CD4-positive, alpha-beta T cell (primary cell): Measurements from ENCODE around the gene PDCD5. TPM values are rescaled to one million over a fixed set of nuclear protein-coding genes. Genes with fewer than 3 reads are reported as not detected.

Source experiments
- ATAC-seq: fragments of 200-7000 bp; cut with Tn5 transposase; one replicate; pipeline ENCODE4 v1.10.0; 2022; ENCODE audit warnings: mild to moderate bottlenecking; ENCODE audit not compliant: poor library complexity
- CTCF ChIA-PET: fragments of 350-600 bp; sonication (Branson Sonifier 250); formaldehyde crosslinking; loops from one replicate; lab custom pipeline; 2021; ENCODE audit warnings: antibody characterized with exemption, inconsistent platforms; lab: Charles Lee
- POLR2A ChIA-PET: fragments of 350-600 bp; sonication (Branson Sonifier 250); formaldehyde crosslinking; loops from one replicate; lab custom pipeline; 2021; ENCODE audit warnings: antibody characterized with exemption, inconsistent platforms; lab: Charles Lee
- DNase-seq, 14 experiments: peaks; one replicate each; pipeline ENCODE4 v3.0.0-alpha.2; 2013 to 2020; ENCODE audit warnings: mixed read lengths in 2 of 14
- H3K27ac ChIP-seq, 2 donors: one replicate each; pipeline versions ENCODE4 v1.5.1 to v1.7.0; 2013; ENCODE audit warnings: low read length in 2 of 2, low read depth in 1 of 2, mild to moderate bottlenecking in 1 of 2
- H3K27me3 ChIP-seq, 2 experiments: 1 replicate in 1 of 2; 2 replicates in 1 of 2; pipeline versions ENCODE4 v1.6.1 to v1.7.0; 2013; ENCODE audit warnings: low read length in 2 of 2, control low read depth in 1 of 2, mild to moderate bottlenecking in 1 of 2, moderate library complexity in 1 of 2; ENCODE audit not compliant: insufficient read depth in 2 of 2, control insufficient read depth in 1 of 2
- H3K36me3 ChIP-seq: one replicate; pipeline ENCODE4 v1.6.1; 2013; ENCODE audit warnings: low read length, control low read depth; ENCODE audit not compliant: insufficient read depth
- H3K4me1 ChIP-seq: one replicate; pipeline ENCODE4 v1.6.1; 2013; ENCODE audit warnings: low read length, control low read depth; ENCODE audit not compliant: insufficient read depth
- H3K4me3 ChIP-seq: one replicate; pipeline ENCODE4 v1.5.1; 2013; ENCODE audit warnings: mild to moderate bottlenecking, low read length, moderate library complexity
- H3K9me3 ChIP-seq, 2 experiments: 1 replicate in 1 of 2; 2 replicates in 1 of 2; pipeline versions ENCODE4 v1.6.1 to v1.7.0; 2013; ENCODE audit warnings: low read length in 2 of 2, mild to moderate bottlenecking in 2 of 2, control low read depth in 1 of 2, moderate library complexity in 1 of 2; ENCODE audit not compliant: control insufficient read depth in 1 of 2, insufficient read depth in 1 of 2
- H3K27ac Mint-ChIP-seq: one replicate; pipeline ENCODE4 v1.8.0; 2020; ENCODE audit warnings: mixed read lengths
- H3K27me3 Mint-ChIP-seq: one replicate; pipeline ENCODE4 v1.8.0; 2021; ENCODE audit warnings: mixed read lengths
- H3K36me3 Mint-ChIP-seq: one replicate; pipeline ENCODE4 v1.8.0; 2021; ENCODE audit warnings: low read depth, mixed read lengths
- H3K4me1 Mint-ChIP-seq: one replicate; pipeline ENCODE4 v1.8.0; 2021; ENCODE audit warnings: low read depth, mixed read lengths
- H3K4me3 Mint-ChIP-seq: one replicate; pipeline ENCODE4 v1.8.0; 2020; ENCODE audit warnings: mild to moderate bottlenecking, mixed read lengths
- H3K9me3 Mint-ChIP-seq: one replicate; pipeline ENCODE4 v1.8.0; 2020; ENCODE audit warnings: mixed read lengths
- intact Hi-C, 2 experiments: fragments of 100-400 bp; cut with DNase I in 1 of 2; cut with micrococcal nuclease in 1 of 2; formaldehyde crosslinking; loops; one replicate each; pipeline versions ENCODE4 v1.15.1 to v1.9.0; 2023 to 2025; cut with DNase I, micrococcal nuclease
- total RNA-seq, 174 experiments: library from RNA in 2 of 174; stranded (reverse) in 2 of 174; gene quantifications; one replicate each; pipeline ENCODE4 v1.2.3 and lab custom pipeline; 2021 to 2026
- TF ChIP-seq, protein P1 (sequence below): fragments of 200-600 bp; IDR thresholded peaks from one replicate; pipeline ENCODE4 v1.8.0; 2022; ENCODE audit warnings: antibody characterized with exemption, mild to moderate bottlenecking

Gene PDCD5
- total RNA-seq, 2 experiments from 2014 or later = 30.0 to 32.7 TPM

DNA sequence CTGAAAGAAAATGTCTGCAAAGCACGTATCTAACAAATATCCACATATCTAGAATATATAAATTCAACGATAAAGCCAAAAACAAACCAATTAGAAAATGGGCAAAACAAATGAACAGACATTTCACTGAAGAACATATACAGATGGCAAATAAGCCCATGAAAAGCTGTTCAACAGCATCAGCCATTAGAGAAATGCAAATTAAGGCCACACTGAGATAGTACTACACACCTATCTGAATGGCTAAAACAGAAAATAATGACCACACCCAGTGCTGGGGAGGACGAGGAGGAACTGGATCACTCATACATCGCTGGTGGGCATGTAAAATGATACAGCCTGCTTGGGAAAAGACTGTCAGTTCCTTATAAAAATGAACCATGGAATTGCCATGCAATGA, 32.0 kb downstream of the PDCD5 start:
- Histone ChIP-seq H3K9me3 (no peaks in the 10 kb centered on the region), H3K4me1 (no peaks in the 10 kb centered on the region), H3K27me3 (no peaks in the 10 kb centered on the region), H3K4me3 (no peak overlapping the region), H3K36me3 (peaks cover 43% of the 10 kb centered on the region), H3K27ac (no peak overlapping the region)
- POLR2A ChIA-PET = no interaction called here
- CTCF ChIA-PET = no interaction called here
- H3K27me3 Mint-ChIP-seq = no peaks in the 10 kb centered on the region
- DNase-seq (no peak), ATAC-seq (no peak)
- H3K4me1 Mint-ChIP-seq = no peaks in the 10 kb centered on the region
- intact Hi-C loops = no loop called here
- H3K27ac Mint-ChIP-seq = no peak overlapping the region
- H3K36me3 Mint-ChIP-seq = peaks cover 68% of the 10 kb centered on the region
- no peak overlapping the region for H3K4me3 Mint-ChIP-seq
- TF ChIP-seq, protein P1, sequence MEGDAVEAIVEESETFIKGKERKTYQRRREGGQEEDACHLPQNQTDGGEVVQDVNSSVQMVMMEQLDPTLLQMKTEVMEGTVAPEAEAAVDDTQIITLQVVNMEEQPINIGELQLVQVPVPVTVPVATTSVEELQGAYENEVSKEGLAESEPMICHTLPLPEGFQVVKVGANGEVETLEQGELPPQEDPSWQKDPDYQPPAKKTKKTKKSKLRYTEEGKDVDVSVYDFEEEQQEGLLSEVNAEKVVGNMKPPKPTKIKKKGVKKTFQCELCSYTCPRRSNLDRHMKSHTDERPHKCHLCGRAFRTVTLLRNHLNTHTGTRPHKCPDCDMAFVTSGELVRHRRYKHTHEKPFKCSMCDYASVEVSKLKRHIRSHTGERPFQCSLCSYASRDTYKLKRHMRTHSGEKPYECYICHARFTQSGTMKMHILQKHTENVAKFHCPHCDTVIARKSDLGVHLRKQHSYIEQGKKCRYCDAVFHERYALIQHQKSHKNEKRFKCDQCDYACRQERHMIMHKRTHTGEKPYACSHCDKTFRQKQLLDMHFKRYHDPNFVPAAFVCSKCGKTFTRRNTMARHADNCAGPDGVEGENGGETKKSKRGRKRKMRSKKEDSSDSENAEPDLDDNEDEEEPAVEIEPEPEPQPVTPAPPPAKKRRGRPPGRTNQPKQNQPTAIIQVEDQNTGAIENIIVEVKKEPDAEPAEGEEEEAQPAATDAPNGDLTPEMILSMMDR = no peak
- no peaks in the 10 kb centered on the region for H3K9me3 Mint-ChIP-seq

DNA sequence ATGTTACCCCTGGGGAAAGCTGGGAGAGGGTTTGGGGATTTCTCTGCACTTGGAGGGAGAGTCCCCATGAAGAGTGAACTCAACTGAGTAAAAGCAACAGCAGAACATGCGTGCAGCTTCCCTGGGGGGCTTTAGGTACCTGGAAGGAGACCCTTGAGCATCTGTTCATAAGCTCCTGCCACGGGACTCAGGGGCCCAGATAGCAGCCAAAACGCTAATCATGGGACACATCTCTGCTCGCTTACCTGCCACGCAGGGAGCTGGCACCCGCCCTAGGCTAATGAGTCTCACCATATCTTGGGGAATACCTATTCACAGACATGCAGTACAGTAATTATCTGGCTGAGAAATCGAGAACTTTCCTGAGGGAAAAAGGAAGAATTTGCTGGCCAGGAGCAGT, 33.9 kb downstream of the PDCD5 start:
- TF ChIP-seq, protein P1 = no peak
- Mint-ChIP-seq H3K27ac (no peak overlapping the region), H3K9me3 (no peaks in the 10 kb centered on the region), H3K36me3 (peaks cover 80% of the 10 kb centered on the region), H3K27me3 (no peaks in the 10 kb centered on the region), H3K4me3 (no peak overlapping the region), H3K4me1 (no peaks in the 10 kb centered on the region)
- intact Hi-C loops = no loop called here
- POLR2A ChIA-PET = interaction anchor here (0.5 kb wide), 1 partner anchor 67 kb away, joined by 4 read pairs; no protein-coding TSS in a partner anchor
- Histone ChIP-seq H3K9me3 (no peaks in the 10 kb centered on the region), H3K27me3 (no peaks in the 10 kb centered on the region), H3K36me3 (peaks cover 56% of the 10 kb centered on the region), H3K4me1 (no peaks in the 10 kb centered on the region), H3K27ac (no peak overlapping the region), H3K4me3 (no peak overlapping the region)
- CTCF ChIA-PET = interaction anchor here (0.6 kb wide), 1 partner anchor 241 kb away, joined by 3 read pairs; no protein-coding TSS in a partner anchor
- ATAC-seq (no peak), DNase-seq (no peak)

DNA sequence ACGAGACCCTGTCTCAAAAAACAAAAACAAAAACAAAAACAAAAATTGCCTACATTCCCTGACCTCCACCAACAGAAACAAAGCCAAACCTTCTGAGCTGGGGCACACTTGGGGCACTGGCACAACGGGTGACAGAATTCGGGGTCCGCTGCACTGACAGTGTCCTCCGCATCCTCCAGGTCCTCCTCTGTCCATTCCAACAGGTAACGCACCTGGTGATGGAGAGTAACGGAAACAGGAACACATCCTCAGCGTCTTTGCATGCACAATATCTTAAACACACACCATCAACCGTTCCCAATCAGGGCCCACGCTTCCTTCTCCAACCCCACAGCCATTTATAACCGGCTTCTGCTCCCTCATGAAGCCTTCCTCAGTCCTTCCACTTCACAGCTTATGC, 34.6 kb downstream of the PDCD5 start:
- Histone ChIP-seq H3K27ac (no peak overlapping the region), H3K4me3 (no peak overlapping the region), H3K9me3 (no peaks in the 10 kb centered on the region), H3K27me3 (no peaks in the 10 kb centered on the region), H3K36me3 (peaks cover 57% of the 10 kb centered on the region), H3K4me1 (no peaks in the 10 kb centered on the region)
- no peaks in the 10 kb centered on the region for H3K4me1 Mint-ChIP-seq
- H3K27ac Mint-ChIP-seq = no peak overlapping the region
- no peaks in the 10 kb centered on the region for H3K27me3 Mint-ChIP-seq
- no peak overlapping the region for H3K4me3 Mint-ChIP-seq
- DNase-seq (no peak), ATAC-seq (no peak)
- peaks cover 81% of the 10 kb centered on the region for H3K36me3 Mint-ChIP-seq
- intact Hi-C loops = no loop called here
- TF ChIP-seq, protein P1 = no peak
- ChIA-PET POLR2A (interaction anchor here (0.5 kb wide), 1 partner anchor 66 kb away, joined by 4 read pairs; no protein-coding TSS in a partner anchor), CTCF (no interaction called here)
- no peaks in the 10 kb centered on the region for H3K9me3 Mint-ChIP-seq
